ENCODE data around the gene MAML1.

The MAML1 gene

DNA sequence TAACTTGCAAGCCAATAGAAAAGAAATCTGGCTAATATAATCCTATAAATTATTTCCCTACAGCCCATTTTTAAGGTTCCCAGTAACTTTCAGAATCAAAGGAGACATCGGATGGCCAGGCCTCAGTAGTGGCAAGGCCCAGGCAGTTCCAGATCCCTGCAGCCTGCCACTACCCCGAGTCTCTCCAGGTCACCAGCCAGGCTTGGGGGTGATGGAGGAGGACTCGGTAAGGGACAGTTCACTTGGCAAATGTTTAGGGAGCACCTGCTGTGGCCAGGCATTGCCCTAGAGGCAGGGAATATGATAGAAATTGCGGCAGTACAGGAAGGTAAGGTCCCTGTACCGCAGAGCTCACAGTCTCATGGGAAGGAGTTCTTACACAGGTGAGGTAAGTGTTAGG lies 46.0 kb downstream of the MAML1 start:
- Mint-ChIP-seq H3K4me1 (peaks cover 8% of the 10 kb centered on the region), H3K27me3 (ENCODE audit: low read depth, poor library complexity) (peaks cover 6% of the 10 kb centered on the region), H3K27ac (no peak overlapping the region), H3K4me3 (no peak overlapping the region), H3K9me3 (no peaks in the 10 kb centered on the region), H3K36me3 (ENCODE audit: low read depth) (peaks cover 83% of the 10 kb centered on the region)
- no peak for DNase-seq
- TF ChIP-seq CTCF (IDR thresholded peaks at IDR 0.05), result no peak

DNA sequence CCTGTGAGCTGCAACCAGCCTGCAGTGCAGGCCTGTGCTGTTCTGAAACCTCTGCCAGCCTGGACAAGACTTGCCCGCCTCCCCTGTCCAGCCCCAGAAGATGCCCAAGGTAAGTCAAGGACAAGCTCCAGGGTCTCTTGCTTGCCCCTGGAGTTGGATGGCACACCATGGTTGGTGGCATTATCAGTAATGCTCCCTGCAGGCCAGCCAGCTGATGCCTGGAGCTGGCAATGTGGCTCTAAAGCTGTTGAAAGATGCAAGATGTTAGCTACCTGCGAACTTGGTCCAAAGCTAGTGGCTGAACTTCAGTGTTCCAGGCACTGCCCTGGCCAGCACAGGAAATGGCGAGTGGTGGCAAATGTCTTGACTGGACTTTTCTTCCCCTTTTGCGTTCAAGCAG lies 47.2 kb downstream of the MAML1 start:
- H3K27me3 Mint-ChIP-seq (ENCODE audit: low read depth, poor library complexity), result peaks cover 6% of the 10 kb centered on the region
- no peak for DNase-seq
- no peak overlapping the region for H3K27ac Mint-ChIP-seq
- TF ChIP-seq CTCF (IDR thresholded peaks at IDR 0.05), result no peak
- H3K9me3 Mint-ChIP-seq, result no peaks in the 10 kb centered on the region
- peaks cover 85% of the 10 kb centered on the region for H3K36me3 Mint-ChIP-seq (ENCODE audit: low read depth)
- no peak overlapping the region for H3K4me3 Mint-ChIP-seq
- peaks cover 8% of the 10 kb centered on the region for H3K4me1 Mint-ChIP-seq

- peaks cover 8% of the 10 kb centered on the region for H3K4me1 Mint-ChIP-seq
- H3K36me3 Mint-ChIP-seq (ENCODE audit: low read depth), result peaks cover 87% of the 10 kb centered on the region
- no peak for TF ChIP-seq CTCF (IDR thresholded peaks at IDR 0.05)
- peak overlapping the region; percentile 21 for H3K27ac Mint-ChIP-seq
- DNase-seq, result no peak
- H3K27me3 Mint-ChIP-seq (ENCODE audit: low read depth, poor library complexity), result peaks cover 6% of the 10 kb centered on the region
- H3K4me3 Mint-ChIP-seq, result no peak overlapping the region
- H3K9me3 Mint-ChIP-seq, result no peaks in the 10 kb centered on the region
These were observed 47.7 kb downstream of the MAML1 start for GRCh38 chr5:179780362-179780761.

DNA sequence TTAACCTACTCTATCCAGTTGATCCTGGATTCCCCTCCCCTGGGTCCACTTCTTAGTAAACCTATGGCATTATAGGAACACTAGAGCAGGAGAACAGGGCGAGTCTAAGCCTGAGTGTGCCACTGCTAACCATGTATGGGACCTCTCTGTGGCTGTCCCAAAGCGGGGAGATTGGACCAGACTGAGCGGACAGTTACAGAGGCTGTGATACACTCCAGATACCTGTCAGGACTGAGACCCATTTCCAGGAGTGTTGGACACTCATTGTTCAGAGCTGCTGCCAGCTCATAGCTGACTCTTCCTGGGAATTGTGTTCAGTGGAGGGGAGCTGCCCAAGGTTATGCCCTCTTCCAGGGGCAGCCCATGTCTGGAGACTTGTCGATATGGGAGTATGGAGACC lies 49.2 kb downstream of the MAML1 start:
- H3K4me3 Mint-ChIP-seq, result no peak overlapping the region
- TF ChIP-seq CTCF (IDR thresholded peaks at IDR 0.05), result no peak

GRCh38 chr5:179783128-179783527 lies 50.5 kb downstream of the MAML1 start:
- no peak for TF ChIP-seq CTCF (IDR thresholded peaks at IDR 0.05)
- H3K4me1 Mint-ChIP-seq, result peaks cover 8% of the 10 kb centered on the region
- H3K4me3 Mint-ChIP-seq, result no peak overlapping the region
- peaks cover 71% of the 10 kb centered on the region for H3K36me3 Mint-ChIP-seq (ENCODE audit: low read depth)
- no peak for DNase-seq
- peaks cover 6% of the 10 kb centered on the region for H3K27me3 Mint-ChIP-seq (ENCODE audit: low read depth, poor library complexity)
- no peaks in the 10 kb centered on the region for H3K9me3 Mint-ChIP-seq
- H3K27ac Mint-ChIP-seq, result peak overlapping the region; percentile 42

More for the DNA sequence above, 49.2 kb downstream of the MAML1 start:
- no peak for DNase-seq
- Mint-ChIP-seq H3K27ac (no peak overlapping the region), H3K27me3 (ENCODE audit: low read depth, poor library complexity) (peaks cover 6% of the 10 kb centered on the region), H3K9me3 (no peaks in the 10 kb centered on the region), H3K36me3 (ENCODE audit: low read depth) (peaks cover 76% of the 10 kb centered on the region), H3K4me1 (peaks cover 8% of the 10 kb centered on the region)

DNA sequence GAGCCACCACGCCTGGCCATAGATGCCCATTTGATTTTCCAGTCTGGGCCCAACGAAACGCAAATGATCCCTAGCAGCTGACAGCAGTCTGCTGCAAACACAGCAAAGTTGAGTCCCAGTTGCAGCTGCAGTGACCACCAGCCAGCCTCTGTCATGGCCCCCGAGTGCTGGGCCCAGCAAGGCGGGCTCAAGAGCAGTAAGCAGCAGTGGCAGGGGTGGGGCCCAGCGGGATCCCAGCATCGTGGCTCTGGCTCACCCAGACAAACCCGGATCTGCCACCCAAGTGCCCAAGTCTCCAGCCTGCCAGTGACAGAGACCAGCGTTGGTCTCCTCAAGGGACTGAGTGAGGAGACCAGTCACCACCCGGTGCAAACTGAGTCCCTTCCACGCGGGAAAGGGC lies 54.2 kb downstream of the MAML1 start:
- no peak for DNase-seq
- Mint-ChIP-seq H3K36me3 (ENCODE audit: low read depth) (peaks cover 49% of the 10 kb centered on the region), H3K4me3 (no peak overlapping the region), H3K4me1 (peaks cover 8% of the 10 kb centered on the region), H3K27me3 (ENCODE audit: low read depth, poor library complexity) (peaks cover 3% of the 10 kb centered on the region), H3K27ac (no peak overlapping the region), H3K9me3 (peaks cover 8% of the 10 kb centered on the region)
- no peak for TF ChIP-seq CTCF (IDR thresholded peaks at IDR 0.05)
